DOHH2 (cell line): ENCODE results near the gene GUCD1.

Experiments used
- H3F3A ChIP-seq: fragments of 200-600 bp; sonication (generic), shearing (Covaris generic); 2 replicates; pipeline ENCODE4 v1.6.0; 2016; ENCODE audit warnings: antibody characterized with exemption, mild to moderate bottlenecking; ENCODE audit not compliant: control insufficient read depth, insufficient read depth
- H3K27ac ChIP-seq: fragments of 200-600 bp; sonication (generic); 2 replicates; pipeline ENCODE4 v1.5.1; 2014; ENCODE audit warnings: low read depth, mild to moderate bottlenecking, low read length, moderate library complexity
- H3K27me3 ChIP-seq: fragments of 200-600 bp; sonication (generic); 2 replicates; pipeline ENCODE4 v1.6.1; 2014; ENCODE audit warnings: mild to moderate bottlenecking, low read length, mixed read lengths; ENCODE audit not compliant: control insufficient read depth
- H3K36me3 ChIP-seq: fragments of 200-600 bp; sonication (generic); 2 replicates; pipeline ENCODE4 v1.6.1; 2014; ENCODE audit warnings: mild to moderate bottlenecking, low read length, moderate library complexity, mixed read lengths; ENCODE audit not compliant: control insufficient read depth
- H3K4me1 ChIP-seq: fragments of 200-600 bp; sonication (generic); 2 replicates; pipeline ENCODE4 v1.6.1; 2014; ENCODE audit warnings: mild to moderate bottlenecking, low read length, mixed read lengths; ENCODE audit not compliant: control insufficient read depth
- H3K4me2 ChIP-seq: fragments of 200-600 bp; sonication (generic); 2 replicates; pipeline ENCODE4 v1.6.0; 2014; ENCODE audit warnings: mild to moderate bottlenecking, low read length, moderate library complexity
- H3K4me3 ChIP-seq: fragments of 200-600 bp; sonication (generic); 2 replicates; pipeline ENCODE4 v1.5.1; 2014; ENCODE audit warnings: mild to moderate bottlenecking, low read length, mixed read lengths
- H3K79me2 ChIP-seq: fragments of 200-600 bp; sonication (generic); 2 replicates; pipeline ENCODE4 v1.6.1; 2014; ENCODE audit warnings: mild to moderate bottlenecking, low read length, mixed read lengths; ENCODE audit not compliant: control insufficient read depth
- H3K9me2 ChIP-seq: fragments of 200-600 bp; sonication (generic); replicated peaks from 2 replicates; pipeline ENCODE4 v1.6.1; 2014; ENCODE audit warnings: mild to moderate bottlenecking, low read length, mixed read lengths; ENCODE audit not compliant: control insufficient read depth
- H3K9me3 ChIP-seq: fragments of 200-600 bp; sonication (generic); 2 replicates; pipeline ENCODE4 v1.6.1; 2014; ENCODE audit warnings: antibody characterized with exemption, low read length, mixed read lengths; ENCODE audit not compliant: control insufficient read depth, insufficient read depth
- H4K20me1 ChIP-seq: fragments of 200-600 bp; sonication (generic); 2 replicates; pipeline ENCODE4 v1.6.0; 2014; ENCODE audit warnings: low read depth, mild to moderate bottlenecking, antibody characterized with exemption, low read length, moderate library complexity; ENCODE audit not compliant: control insufficient read depth, insufficient read depth
- EZH2phosphoT487 ChIP-seq: fragments of 200-600 bp; sonication (generic); IDR thresholded peaks from 2 replicates; pipeline ENCODE4 v1.6.1; 2017; ENCODE audit warnings: borderline replicate concordance, mild to moderate bottlenecking, antibody characterized with exemption, low read length, moderate library complexity, mixed read lengths
- TF ChIP-seq, protein P1 (sequence below): fragments of 200-600 bp; sonication (generic); IDR thresholded peaks from one replicate; pipeline ENCODE4 v1.5.1; 2014; ENCODE audit warnings: antibody characterized with exemption, mild to moderate bottlenecking, low read depth, low read length; ENCODE audit not compliant: poor library complexity, severe bottlenecking

The GUCD1 gene

DNA sequence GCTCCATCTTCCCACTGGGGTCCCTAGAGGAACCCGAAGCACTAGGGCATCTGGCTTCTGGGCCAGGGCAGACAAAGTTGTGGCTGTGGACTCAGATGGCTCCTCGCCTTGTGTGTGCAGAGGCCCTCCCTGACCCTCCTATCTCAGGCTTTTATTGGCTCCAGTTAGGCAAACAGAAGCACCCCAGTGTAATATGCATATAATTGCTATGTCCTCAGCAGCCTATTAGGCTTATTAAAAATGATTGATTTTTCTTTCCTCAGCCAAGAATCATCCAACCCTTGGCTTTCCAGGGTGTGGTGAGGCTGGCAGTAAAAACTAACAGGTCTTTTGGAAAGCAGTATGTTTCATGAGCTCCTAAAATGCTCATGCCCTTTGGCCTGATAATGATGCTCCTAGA lies 37.5 kb downstream of the GUCD1 start:
- no peaks in the 10 kb centered on the region for H4K20me1 ChIP-seq

DNA sequence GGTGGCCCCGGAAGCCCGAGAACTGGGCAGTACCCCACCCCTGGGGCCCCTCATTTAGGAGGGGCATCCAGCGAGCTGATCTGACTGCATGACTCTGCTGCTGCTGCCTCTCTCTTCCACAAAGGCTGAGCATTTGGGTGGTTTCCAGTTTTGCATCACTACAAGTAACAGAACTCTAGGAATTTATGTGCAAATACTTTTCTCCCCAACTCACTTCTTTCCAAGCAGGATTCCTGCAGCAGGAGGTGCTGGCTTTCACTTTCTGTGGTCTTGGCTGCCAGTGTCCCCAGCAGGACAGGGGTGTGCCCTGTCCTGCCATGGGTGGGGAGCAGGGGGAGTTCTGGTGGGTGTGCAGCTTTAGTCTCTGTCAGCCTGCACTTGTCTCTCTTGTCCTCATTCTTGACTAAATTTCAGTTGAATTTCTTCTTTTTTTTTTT lies 38.6 kb downstream of the GUCD1 start:
- H3K9me3 ChIP-seq, result no peaks in the 10 kb centered on the region
- no peak overlapping the region for H3K4me2 ChIP-seq
- H3K36me3 ChIP-seq, result no peaks in the 10 kb centered on the region
- H4K20me1 ChIP-seq, result no peaks in the 10 kb centered on the region
- H3K27me3 ChIP-seq, result peaks cover 23% of the 10 kb centered on the region
- TF ChIP-seq EZH2phosphoT487, result no peak
- TF ChIP-seq, protein P1, sequence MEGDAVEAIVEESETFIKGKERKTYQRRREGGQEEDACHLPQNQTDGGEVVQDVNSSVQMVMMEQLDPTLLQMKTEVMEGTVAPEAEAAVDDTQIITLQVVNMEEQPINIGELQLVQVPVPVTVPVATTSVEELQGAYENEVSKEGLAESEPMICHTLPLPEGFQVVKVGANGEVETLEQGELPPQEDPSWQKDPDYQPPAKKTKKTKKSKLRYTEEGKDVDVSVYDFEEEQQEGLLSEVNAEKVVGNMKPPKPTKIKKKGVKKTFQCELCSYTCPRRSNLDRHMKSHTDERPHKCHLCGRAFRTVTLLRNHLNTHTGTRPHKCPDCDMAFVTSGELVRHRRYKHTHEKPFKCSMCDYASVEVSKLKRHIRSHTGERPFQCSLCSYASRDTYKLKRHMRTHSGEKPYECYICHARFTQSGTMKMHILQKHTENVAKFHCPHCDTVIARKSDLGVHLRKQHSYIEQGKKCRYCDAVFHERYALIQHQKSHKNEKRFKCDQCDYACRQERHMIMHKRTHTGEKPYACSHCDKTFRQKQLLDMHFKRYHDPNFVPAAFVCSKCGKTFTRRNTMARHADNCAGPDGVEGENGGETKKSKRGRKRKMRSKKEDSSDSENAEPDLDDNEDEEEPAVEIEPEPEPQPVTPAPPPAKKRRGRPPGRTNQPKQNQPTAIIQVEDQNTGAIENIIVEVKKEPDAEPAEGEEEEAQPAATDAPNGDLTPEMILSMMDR, result no peak
- no peaks in the 10 kb centered on the region for H3K9me2 ChIP-seq
- H3K4me3 ChIP-seq, result no peak overlapping the region
- H3K79me2 ChIP-seq, result no peaks in the 10 kb centered on the region
- no peak overlapping the region for H3K27ac ChIP-seq
- H3K4me1 ChIP-seq, result peaks cover 15% of the 10 kb centered on the region
- H3F3A ChIP-seq, result no peaks in the 10 kb centered on the region

More for the DNA sequence above, 37.5 kb downstream of the GUCD1 start:
- TF ChIP-seq, protein P1, result no peak
- no peak for TF ChIP-seq EZH2phosphoT487
- Histone ChIP-seq H3K4me1 (peaks cover 11% of the 10 kb centered on the region), H3K27me3 (peaks cover 23% of the 10 kb centered on the region), H3K4me3 (no peak overlapping the region), H3K79me2 (no peaks in the 10 kb centered on the region), H3K9me2 (no peaks in the 10 kb centered on the region), H3K4me2 (no peak overlapping the region), H3K27ac (no peak overlapping the region), H3K36me3 (no peaks in the 10 kb centered on the region), H3K9me3 (no peaks in the 10 kb centered on the region), H3F3A (no peaks in the 10 kb centered on the region)

- H3K4me3 ChIP-seq, result no peak overlapping the region
- no peaks in the 10 kb centered on the region for H3K9me2 ChIP-seq
- H3K27ac ChIP-seq, result no peak overlapping the region
Observed at GRCh38 chr22:24515027-24515338, 40.0 kb downstream of the GUCD1 start.

More at GRCh38 chr22:24515027-24515338, 40.0 kb downstream of the GUCD1 start:
- Histone ChIP-seq H4K20me1 (no peaks in the 10 kb centered on the region), H3K4me1 (peaks cover 26% of the 10 kb centered on the region), H3F3A (no peaks in the 10 kb centered on the region), H3K9me3 (no peaks in the 10 kb centered on the region), H3K79me2 (no peaks in the 10 kb centered on the region), H3K27me3 (peaks cover 23% of the 10 kb centered on the region), H3K36me3 (no peaks in the 10 kb centered on the region), H3K4me2 (no peak overlapping the region)
- no peak for TF ChIP-seq EZH2phosphoT487
- TF ChIP-seq, protein P1, result no peak
